KMS-11 (cell line): ENCODE data around the gene CORO2A.

Source experiments
- H2AFZ ChIP-seq: fragments of 200-600 bp; sonication (generic); 2 replicates; pipeline ENCODE4 v1.6.1; 2016; ENCODE audit warnings: antibody characterized with exemption, mixed run types, low read depth
- H3K27ac ChIP-seq: fragments of 200-600 bp; sonication (generic); 2 replicates; pipeline ENCODE4 v1.6.1; 2016; ENCODE audit warnings: mild to moderate bottlenecking, mixed run types
- H3K27me3 ChIP-seq: fragments of 200-600 bp; sonication (generic); 2 replicates; pipeline ENCODE4 v1.6.1; 2017; ENCODE audit warnings: mild to moderate bottlenecking, low read depth, mixed run types, moderate library complexity; ENCODE audit not compliant: insufficient read depth
- H3K36me3 ChIP-seq: fragments of 200-600 bp; sonication (generic); 2 replicates; pipeline ENCODE4 v1.6.1; 2017; ENCODE audit warnings: mild to moderate bottlenecking, mixed run types; ENCODE audit not compliant: insufficient read depth
- H3K4me1 ChIP-seq: fragments of 200-600 bp; sonication (generic); 2 replicates; pipeline ENCODE4 v1.6.1; 2016; ENCODE audit warnings: mild to moderate bottlenecking, low read depth, mixed run types; ENCODE audit not compliant: poor library complexity, severe bottlenecking
- H3K4me2 ChIP-seq: fragments of 200-600 bp; sonication (generic); 2 replicates; pipeline ENCODE4 v1.7.0; 2016; ENCODE audit warnings: mild to moderate bottlenecking, mixed run types
- H3K4me3 ChIP-seq: fragments of 200-600 bp; sonication (generic); IDR thresholded peaks from 2 replicates; pipeline ENCODE4 v1.6.1; 2017; ENCODE audit warnings: low read depth, low read length, mixed read lengths; ENCODE audit not compliant: insufficient read depth
- H3K79me2 ChIP-seq: fragments of 200-600 bp; sonication (generic); 2 replicates; pipeline ENCODE4 v1.6.1; 2016; ENCODE audit warnings: low read depth, mixed run types; ENCODE audit not compliant: insufficient read depth
- H3K9ac ChIP-seq: fragments of 200-600 bp; sonication (generic); 2 replicates; pipeline ENCODE4 v1.6.1; 2016; ENCODE audit warnings: mild to moderate bottlenecking, mixed run types
- H4K20me1 ChIP-seq: fragments of 200-600 bp; sonication (generic); 2 replicates; pipeline ENCODE4 v1.6.1; 2016; ENCODE audit warnings: mild to moderate bottlenecking, mixed run types; ENCODE audit not compliant: insufficient read depth
- CTCF ChIP-seq: fragments of 200-600 bp; sonication (generic); conservative IDR thresholded peaks from 2 replicates; pipeline ENCODE4 v1.6.1; 2017; ENCODE audit warnings: low read depth, mild to moderate bottlenecking, antibody characterized with exemption, low read length, moderate library complexity, mixed read lengths

CORO2A gene

GRCh38 chr9:98189412-98189811, 3.0 kb downstream of the CORO2A start:
- Histone ChIP-seq H2AFZ (no peak overlapping the region), H3K79me2 (no peaks in the 10 kb centered on the region), H3K4me1 (peaks cover 11% of the 10 kb centered on the region), H3K4me3 (no peak overlapping the region), H3K9ac (no peak overlapping the region), H3K4me2 (no peak overlapping the region), H3K36me3 (no peaks in the 10 kb centered on the region), H4K20me1 (no peaks in the 10 kb centered on the region), H3K27me3 (no peaks in the 10 kb centered on the region), H3K27ac (no peak overlapping the region)
- no peak for TF ChIP-seq CTCF

GRCh38 chr9:98187926-98188325, 4.5 kb downstream of the CORO2A start:
- Histone ChIP-seq H3K4me3 (no peak overlapping the region), H3K4me2 (no peak overlapping the region), H3K27ac (no peak overlapping the region), H3K27me3 (no peaks in the 10 kb centered on the region), H4K20me1 (no peaks in the 10 kb centered on the region), H3K4me1 (no peaks in the 10 kb centered on the region), H3K79me2 (no peaks in the 10 kb centered on the region), H2AFZ (no peak overlapping the region), H3K36me3 (no peaks in the 10 kb centered on the region), H3K9ac (no peak overlapping the region)
- no peak for TF ChIP-seq CTCF

GRCh38 chr9:98186236-98186635, 6.2 kb downstream of the CORO2A start:
- Histone ChIP-seq H3K79me2 (no peaks in the 10 kb centered on the region), H3K27me3 (no peaks in the 10 kb centered on the region), H3K4me1 (no peaks in the 10 kb centered on the region), H3K36me3 (no peaks in the 10 kb centered on the region), H3K4me3 (no peak overlapping the region), H3K9ac (no peak overlapping the region), H3K4me2 (no peak overlapping the region), H3K27ac (no peak overlapping the region), H4K20me1 (no peaks in the 10 kb centered on the region), H2AFZ (no peak overlapping the region)
- no peak for TF ChIP-seq CTCF

- Histone ChIP-seq H3K4me1 (no peaks in the 10 kb centered on the region), H3K79me2 (no peaks in the 10 kb centered on the region), H3K4me3 (no peak overlapping the region), H3K4me2 (no peak overlapping the region), H3K27me3 (no peaks in the 10 kb centered on the region), H3K27ac (no peak overlapping the region), H3K9ac (no peak overlapping the region), H4K20me1 (no peaks in the 10 kb centered on the region), H2AFZ (no peak overlapping the region), H3K36me3 (no peaks in the 10 kb centered on the region)
- TF ChIP-seq CTCF: no peak
These were observed 6.7 kb downstream of the CORO2A start for GRCh38 chr9:98185611-98186171.
